Measurements from ENCODE around the gene REEP1.

The REEP1 gene

GRCh38 chr2:86338778-86339295 lies 1.4 kb upstream of the REEP1 start:
- DNase-seq (ENCODE audit: insufficient read length, low spot score) (no peak), FAIRE-seq (no peak)
- TF ChIP-seq CTCF (IDR thresholded peaks at IDR 0.05; ENCODE audit: insufficient read depth, missing control alignments), result no peak

GRCh38 chr2:86336675-86337243 lies 667 bp downstream of the REEP1 start:
- DNase-seq (ENCODE audit: insufficient read length, low spot score), result no peak
- FAIRE-seq, result no peak
- no peak for TF ChIP-seq CTCF (IDR thresholded peaks at IDR 0.05; ENCODE audit: insufficient read depth, missing control alignments)

GRCh38 chr2:86335865-86336674 lies 1.4 kb downstream of the REEP1 start:
- DNase-seq (ENCODE audit: insufficient read length, low spot score), result no peak
- FAIRE-seq, result no peak
- TF ChIP-seq CTCF (IDR thresholded peaks at IDR 0.05; ENCODE audit: insufficient read depth, missing control alignments), result no peak

GRCh38 chr2:86333378-86333777 lies 4.0 kb downstream of the REEP1 start:
- DNase-seq (ENCODE audit: insufficient read length, low spot score) (peak; percentile 53), FAIRE-seq (peak; percentile 32)
- no peak for TF ChIP-seq CTCF (IDR thresholded peaks at IDR 0.05; ENCODE audit: insufficient read depth, missing control alignments)

GRCh38 chr2:86332654-86333053 lies 4.8 kb downstream of the REEP1 start:
- DNase-seq (ENCODE audit: insufficient read length, low spot score) (no peak), FAIRE-seq (no peak)
- no peak for TF ChIP-seq CTCF (IDR thresholded peaks at IDR 0.05; ENCODE audit: insufficient read depth, missing control alignments)

- DNase-seq (ENCODE audit: insufficient read length, low spot score) (no peak), FAIRE-seq (no peak)
- TF ChIP-seq CTCF (IDR thresholded peaks at IDR 0.05; ENCODE audit: insufficient read depth, missing control alignments), result no peak
Observed at GRCh38 chr2:86331384-86331783, 6.0 kb downstream of the REEP1 start.

GRCh38 chr2:86330001-86330400 lies 7.4 kb downstream of the REEP1 start:
- FAIRE-seq (no peak), DNase-seq (ENCODE audit: insufficient read length, low spot score) (no peak)
- TF ChIP-seq CTCF (IDR thresholded peaks at IDR 0.05; ENCODE audit: insufficient read depth, missing control alignments), result no peak
